Naive thymus-derived CD4-positive, alpha-beta T cell (primary cell): ENCODE data around the gene BICDL1. TPM values are rescaled to one million over a fixed set of nuclear protein-coding genes. Genes with fewer than 3 reads are reported as not detected.

ENCODE experiments used
- ATAC-seq: fragments of 150-1000 bp; cut with Tn5 transposase; 2 replicates; pipeline ENCODE4 v1.10.0; 2021; ENCODE audit warnings: mild to moderate bottlenecking, moderate library complexity
- CTCF ChIA-PET: fragments of 350-600 bp; sonication (Branson Sonifier 250); formaldehyde crosslinking; loops from one replicate; lab custom pipeline; 2021; ENCODE audit warnings: antibody characterized with exemption; lab: Charles Lee
- POLR2A ChIA-PET: fragments of 350-600 bp; sonication (Branson Sonifier 250); formaldehyde crosslinking; loops from one replicate; lab custom pipeline; 2021; ENCODE audit warnings: antibody characterized with exemption, inconsistent platforms; lab: Charles Lee
- DNase-seq, 9 donors: peaks; one replicate each; pipeline versions ENCODE4 v3.0.0 to v3.0.0-alpha.2; 2020 to 2022; ENCODE audit warnings: mixed read lengths in 1 of 9
- H3K27ac ChIP-seq: one replicate; pipeline ENCODE4 v1.7.0; 2013; ENCODE audit warnings: mild to moderate bottlenecking, low read depth, low read length, moderate library complexity
- H3K27me3 ChIP-seq, 2 donors: one replicate each; pipeline ENCODE4 v1.7.0; 2013; ENCODE audit warnings: low read length in 2 of 2, mild to moderate bottlenecking in 2 of 2, moderate library complexity in 2 of 2; ENCODE audit not compliant: control insufficient read depth in 2 of 2, insufficient read depth in 2 of 2
- H3K36me3 ChIP-seq, 3 experiments: 1 replicate in 2 of 3; 2 replicates in 1 of 3; pipeline ENCODE4 v1.7.0; 2013; ENCODE audit warnings: low read length in 3 of 3, mild to moderate bottlenecking in 3 of 3, moderate library complexity in 1 of 3; ENCODE audit not compliant: insufficient read depth in 3 of 3, control insufficient read depth in 2 of 3
- H3K4me1 ChIP-seq, 2 donors: one replicate each; pipeline ENCODE4 v1.7.0; 2013; ENCODE audit warnings: low read length in 2 of 2, mild to moderate bottlenecking in 2 of 2, moderate library complexity in 1 of 2; ENCODE audit not compliant: control insufficient read depth in 2 of 2, insufficient read depth in 2 of 2
- H3K4me3 ChIP-seq: 2 replicates; pipeline ENCODE4 v1.7.0; 2013; ENCODE audit warnings: mild to moderate bottlenecking, low read length
- H3K9me3 ChIP-seq, 3 experiments: 1 replicate in 2 of 3; 2 replicates in 1 of 3; pipeline ENCODE4 v1.7.0; 2013; ENCODE audit warnings: low read length in 3 of 3; ENCODE audit not compliant: control insufficient read depth in 2 of 3
- H3K27ac Mint-ChIP-seq, 9 donors: one replicate each; pipeline ENCODE4 v1.8.0; 2020 to 2022; ENCODE audit warnings: mixed read lengths in 9 of 9, mild to moderate bottlenecking in 8 of 9, moderate library complexity in 5 of 9, inconsistent platforms in 2 of 9
- H3K27me3 Mint-ChIP-seq, 5 donors: one replicate each; pipeline ENCODE4 v1.8.0; 2021 to 2022; ENCODE audit warnings: mixed read lengths in 5 of 5, mild to moderate bottlenecking in 1 of 5
- H3K36me3 Mint-ChIP-seq, 5 donors: one replicate each; pipeline ENCODE4 v1.8.0; 2020 to 2022; ENCODE audit warnings: mixed read lengths in 5 of 5, mild to moderate bottlenecking in 3 of 5, inconsistent platforms in 1 of 5
- H3K4me1 Mint-ChIP-seq, 7 donors: one replicate each; pipeline ENCODE4 v1.8.0; 2020 to 2022; ENCODE audit warnings: mixed read lengths in 7 of 7, mild to moderate bottlenecking in 3 of 7, inconsistent platforms in 1 of 7
- H3K4me3 Mint-ChIP-seq, 10 donors: one replicate each; pipeline ENCODE4 v1.8.0; 2020 to 2022; ENCODE audit warnings: mild to moderate bottlenecking in 10 of 10, mixed read lengths in 10 of 10, moderate library complexity in 6 of 10, inconsistent platforms in 2 of 10
- H3K9me3 Mint-ChIP-seq, 11 donors: one replicate each; pipeline ENCODE4 v1.8.0; 2020 to 2022; ENCODE audit warnings: mixed read lengths in 11 of 11, mild to moderate bottlenecking in 4 of 11, inconsistent platforms in 1 of 11, moderate library complexity in 1 of 11
- intact Hi-C, 2 donors: fragments of 100-400 bp; cut with micrococcal nuclease; formaldehyde crosslinking; loops; one replicate each; pipeline ENCODE4 v1.15.1; 2023
- polyA plus RNA-seq, 2 donors: library from polyadenylated mRNA; unstranded; fragments of 300-500 nt; fragmentation: Illumina TruSeq; gene quantifications; one replicate each; pipeline ENCODE4 v1.2.3, GENCODE V29; 2021
- total RNA-seq, 6 experiments: library from RNA in 5 of 6; stranded (reverse) in 5 of 6; gene quantifications; 1 replicate in 5 of 6; 2 replicates in 1 of 6; pipeline ENCODE4 v1.2.3 and lab custom pipeline; 2021 to 2026

BICDL1 gene
- total and polyA plus RNA-seq, 7 experiments from 2014 or later: 2.4 to 156 (median 111) TPM

DNA sequence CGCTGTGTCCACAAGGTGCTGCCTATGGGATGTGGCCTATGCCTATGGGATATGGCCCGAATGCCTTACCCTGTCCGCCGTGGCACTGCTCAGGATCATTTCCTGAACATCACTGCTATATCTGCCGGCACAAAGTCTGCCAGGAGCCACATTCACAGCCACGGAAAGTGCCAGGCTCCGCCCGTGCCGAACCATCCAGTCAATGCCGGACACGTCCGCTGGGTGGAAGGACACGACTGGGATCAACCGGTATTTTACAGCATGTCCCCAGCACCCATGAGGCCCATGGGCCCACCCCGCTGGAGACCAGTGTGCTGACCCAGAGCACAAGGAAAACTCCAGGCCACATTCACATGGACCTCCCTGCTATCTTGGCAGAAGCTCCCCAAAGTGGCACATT lies 142.1 kb downstream of the BICDL1 start:
- POLR2A ChIA-PET: interaction anchor here (1.0 kb wide), 1 partner anchor 14 kb away, joined by 3 read pairs; no protein-coding TSS in a partner anchor
- Histone ChIP-seq H3K4me1 (no peaks in the 10 kb centered on the region), H3K9me3 (no peaks in the 10 kb centered on the region), H3K4me3 (no peak overlapping the region), H3K27ac (no peak overlapping the region), H3K36me3 (peaks cover 20 to 94% (median 28%) of the 10 kb centered on the region in 3 experiments), H3K27me3 (no peaks in the 10 kb centered on the region)
- CTCF ChIA-PET: no interaction called here
- Mint-ChIP-seq H3K4me1 (peaks cover 0 to 8% (median 0%) of the 10 kb centered on the region in 7 donors), H3K27me3 (no peaks in the 10 kb centered on the region), H3K4me3 (no peak overlapping the region), H3K36me3 (peaks cover 4 to 31% (median 21%) of the 10 kb centered on the region in 5 donors), H3K27ac (no peak overlapping the region), H3K9me3 (no peaks in the 10 kb centered on the region)
- DNase-seq (no peak), ATAC-seq (no peak)
- intact Hi-C loops: no loop called here

DNA sequence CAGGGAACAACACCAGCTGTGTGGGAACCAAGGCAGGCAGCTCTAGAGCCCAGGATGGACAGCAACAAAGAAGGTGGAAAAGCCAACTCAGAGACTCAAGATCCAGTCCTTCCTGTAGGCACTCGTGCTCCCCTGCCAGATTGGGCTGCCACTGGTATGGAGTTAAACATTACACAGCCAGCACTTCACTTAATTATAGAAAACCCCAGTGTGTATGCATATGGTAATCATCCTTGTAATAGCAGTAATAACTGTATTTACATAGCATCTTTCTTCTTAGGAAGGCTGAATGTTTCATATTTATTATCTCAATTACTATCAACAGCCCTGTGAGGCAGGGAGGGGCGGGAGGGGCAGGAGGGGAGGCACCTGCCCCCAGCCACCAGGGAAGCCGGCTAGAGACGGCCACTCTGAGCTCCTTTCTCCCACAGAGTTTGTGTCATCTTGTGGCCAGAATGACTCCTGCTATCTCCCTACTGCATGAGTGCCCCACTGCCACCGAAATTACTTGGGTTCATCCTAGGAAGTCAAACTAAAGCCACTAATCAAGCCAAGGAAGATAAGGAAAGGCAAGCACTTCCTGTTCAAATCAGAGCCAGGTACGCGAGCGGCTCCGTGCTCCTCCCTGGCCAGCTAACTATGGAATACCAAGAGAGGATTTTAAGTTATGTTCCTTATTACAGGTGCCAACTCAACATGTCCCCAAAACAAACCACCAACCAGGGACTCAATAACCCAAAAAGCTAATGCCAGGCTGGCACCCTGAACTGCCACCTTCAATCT lies 143.2 kb downstream of the BICDL1 start:
- CTCF ChIA-PET: no interaction called here
- no peaks in the 10 kb centered on the region for H3K4me1 ChIP-seq
- H3K36me3 Mint-ChIP-seq: peaks cover 7 to 42% (median 21%) of the 10 kb centered on the region in 5 donors
- peak overlapping the region in 1 of 9 donors; percentile 7 for H3K27ac Mint-ChIP-seq
- H3K9me3 Mint-ChIP-seq: no peaks in the 10 kb centered on the region
- H3K4me3 Mint-ChIP-seq: no peak overlapping the region
- no peak for ATAC-seq
- DNase-seq: no peak
- no peaks in the 10 kb centered on the region for H3K9me3 ChIP-seq
- peaks cover 0 to under 1% (median 0%) of the 10 kb centered on the region in 7 donors for H3K4me1 Mint-ChIP-seq
- intact Hi-C loops: no loop called here
- POLR2A ChIA-PET: no interaction called here
- no peaks in the 10 kb centered on the region for H3K27me3 Mint-ChIP-seq
- peaks cover 26 to 100% (median 34%) of the 10 kb centered on the region in 3 experiments for H3K36me3 ChIP-seq
- H3K27ac ChIP-seq: no peak overlapping the region
- H3K27me3 ChIP-seq: no peaks in the 10 kb centered on the region
- no peak overlapping the region for H3K4me3 ChIP-seq

DNA sequence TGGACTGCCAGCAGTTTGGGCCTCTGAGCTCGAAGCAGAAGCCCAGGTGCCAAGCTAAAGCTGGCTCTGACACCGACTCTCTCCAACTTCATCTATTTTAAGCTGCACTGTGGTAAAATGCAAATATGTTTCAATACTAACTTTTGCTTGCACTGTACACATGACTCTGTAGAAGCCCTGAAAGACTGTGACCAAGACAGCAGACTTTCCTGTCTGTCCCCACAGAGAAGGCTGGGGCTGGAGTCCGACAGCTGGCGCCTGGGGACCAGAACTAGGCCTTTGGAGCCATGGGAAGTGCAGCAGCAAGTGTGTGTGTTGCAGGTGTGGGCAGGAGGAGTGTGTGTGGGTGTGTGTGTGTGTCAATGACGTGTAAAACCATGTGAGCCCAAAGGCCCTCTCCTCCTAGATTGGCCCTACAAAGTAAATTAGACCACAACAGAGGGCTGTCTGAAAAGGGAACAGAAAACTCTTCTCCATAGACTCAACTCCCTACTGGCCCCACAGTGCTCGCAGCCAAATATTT lies 143.9 kb downstream of the BICDL1 start:
- Mint-ChIP-seq H3K9me3 (no peaks in the 10 kb centered on the region), H3K36me3 (peaks cover 9 to 43% (median 18%) of the 10 kb centered on the region in 5 donors), H3K27ac (peak overlapping the region in 1 of 9 donors; percentile 41), H3K4me3 (no peak overlapping the region), H3K4me1 (no peaks in the 10 kb centered on the region), H3K27me3 (no peaks in the 10 kb centered on the region)
- ATAC-seq (peak; percentile 29), DNase-seq (no peak)
- Histone ChIP-seq H3K27me3 (no peaks in the 10 kb centered on the region), H3K36me3 (peaks cover 27 to 100% (median 35%) of the 10 kb centered on the region in 3 experiments), H3K27ac (no peak overlapping the region), H3K9me3 (no peaks in the 10 kb centered on the region), H3K4me3 (no peak overlapping the region), H3K4me1 (no peaks in the 10 kb centered on the region)
- ChIA-PET POLR2A (no interaction called here), CTCF (no interaction called here)
- intact Hi-C loops: no loop called here

DNA sequence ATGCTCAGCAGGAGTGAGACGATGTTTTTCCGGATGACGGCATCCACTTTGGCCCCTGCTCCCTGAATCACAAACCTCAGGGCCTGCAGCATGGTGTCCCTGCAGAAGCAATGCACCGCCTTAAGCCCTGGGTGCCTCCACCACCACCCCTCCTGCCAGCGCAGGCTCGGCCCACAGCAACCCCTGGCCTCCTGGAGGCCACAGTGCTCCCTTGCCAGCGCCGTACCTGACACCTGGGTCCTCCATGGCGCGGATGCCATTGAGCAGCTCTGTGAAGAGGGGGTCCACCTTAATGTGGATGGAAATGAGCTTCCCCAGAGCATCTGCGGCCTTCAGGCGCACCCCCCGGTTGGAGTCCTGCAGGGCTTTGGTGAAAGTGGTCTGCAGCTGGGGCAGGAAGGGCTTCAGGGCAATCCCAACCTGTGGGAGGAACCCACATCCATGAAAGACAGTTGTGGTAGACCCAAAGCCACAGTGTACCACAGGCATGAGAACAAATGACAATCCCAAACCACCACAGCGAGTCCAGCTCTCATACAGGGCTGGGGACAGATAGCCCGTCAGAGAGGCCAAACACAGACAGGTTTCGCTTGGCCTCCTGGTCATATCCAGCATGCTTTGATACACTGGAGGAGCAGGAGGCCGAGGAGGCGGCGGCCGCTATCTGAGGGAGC lies 145.4 kb downstream of the BICDL1 start:
- ChIA-PET POLR2A (no interaction called here), CTCF (interaction anchor here (0.6 kb wide), 1 partner anchor 332 kb away, joined by 3 read pairs; no protein-coding TSS in a partner anchor)
- Mint-ChIP-seq H3K27ac (no peak overlapping the region), H3K36me3 (peaks cover 12 to 47% (median 16%) of the 10 kb centered on the region in 5 donors), H3K27me3 (no peaks in the 10 kb centered on the region), H3K9me3 (no peaks in the 10 kb centered on the region), H3K4me3 (no peak overlapping the region), H3K4me1 (no peaks in the 10 kb centered on the region)
- Histone ChIP-seq H3K4me3 (no peak overlapping the region), H3K4me1 (no peaks in the 10 kb centered on the region), H3K27ac (no peak overlapping the region), H3K9me3 (no peaks in the 10 kb centered on the region), H3K36me3 (peaks cover 27 to 98% (median 42%) of the 10 kb centered on the region in 3 experiments), H3K27me3 (no peaks in the 10 kb centered on the region)
- ATAC-seq: no peak
- DNase-seq: no peak
- intact Hi-C loops: no loop called here

DNA sequence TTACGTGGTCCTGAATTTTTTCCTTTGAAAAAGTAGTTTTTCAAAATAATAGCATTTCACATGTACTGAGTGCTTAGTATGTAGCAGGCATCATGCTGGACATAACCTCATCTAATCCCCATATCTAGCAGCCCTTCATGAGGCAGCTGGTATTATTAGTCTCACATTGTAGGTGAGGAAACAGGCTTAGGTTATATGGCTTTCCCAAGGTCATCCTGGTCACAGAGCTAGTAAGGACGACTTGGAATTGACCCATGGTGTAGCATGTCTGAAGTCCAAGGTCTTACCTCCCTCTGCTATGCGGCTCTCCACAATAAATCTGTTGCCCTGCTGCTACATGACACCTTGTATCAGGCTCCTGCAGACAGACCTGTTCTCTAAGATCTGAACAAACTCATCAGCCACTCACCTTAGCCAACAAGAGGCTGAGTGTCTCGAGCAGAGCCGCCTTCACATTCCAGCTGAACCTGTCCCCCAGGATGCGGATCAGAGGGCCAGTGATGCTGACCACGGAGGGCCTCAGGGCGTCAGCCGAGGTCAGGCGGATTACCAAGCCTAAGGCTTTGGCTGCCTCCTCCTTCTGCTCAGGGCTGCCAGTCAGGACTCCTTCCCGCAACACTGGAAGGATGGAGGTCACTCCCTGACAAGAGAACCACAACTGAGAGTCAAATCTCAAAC lies 147.2 kb downstream of the BICDL1 start:
- Histone ChIP-seq H3K9me3 (no peaks in the 10 kb centered on the region), H3K27me3 (no peaks in the 10 kb centered on the region), H3K36me3 (peaks cover 27 to 98% (median 40%) of the 10 kb centered on the region in 3 experiments), H3K4me1 (no peaks in the 10 kb centered on the region), H3K4me3 (no peak overlapping the region), H3K27ac (no peak overlapping the region)
- intact Hi-C loops: no loop called here
- no peak for ATAC-seq
- no peaks in the 10 kb centered on the region for H3K27me3 Mint-ChIP-seq
- H3K9me3 Mint-ChIP-seq: no peaks in the 10 kb centered on the region
- peaks cover 10 to 57% (median 27%) of the 10 kb centered on the region in 5 donors for H3K36me3 Mint-ChIP-seq
- no peak for DNase-seq
- no peak overlapping the region for H3K27ac Mint-ChIP-seq
- POLR2A ChIA-PET: no interaction called here
- H3K4me3 Mint-ChIP-seq: no peak overlapping the region
- H3K4me1 Mint-ChIP-seq: no peaks in the 10 kb centered on the region
- CTCF ChIA-PET: interaction anchor here (1.4 kb wide), 1 partner anchor 11 kb away, joined by 3 read pairs; no protein-coding TSS in a partner anchor

DNA sequence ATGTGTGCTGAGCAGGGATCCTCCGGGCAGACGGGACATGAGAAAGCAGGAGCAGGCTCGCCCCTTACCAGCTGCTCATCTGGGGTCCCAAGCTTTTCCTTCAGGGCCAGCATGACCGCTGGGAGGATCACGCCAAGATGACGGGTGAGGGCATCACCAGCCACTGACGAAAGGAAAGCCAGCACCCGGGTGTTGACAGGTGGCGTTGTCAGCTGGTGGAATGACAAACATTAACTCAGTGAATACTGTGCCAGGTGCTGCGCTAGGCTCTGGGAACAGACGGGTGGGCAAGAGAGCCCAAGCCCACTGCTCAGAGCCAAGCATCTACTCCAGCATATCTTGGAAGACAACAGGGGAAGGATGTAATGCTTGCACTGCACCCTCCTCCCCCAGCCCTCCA lies 148.8 kb downstream of the BICDL1 start:
- DNase-seq (no peak), ATAC-seq (no peak)
- H3K36me3 Mint-ChIP-seq: peaks cover 15 to 56% (median 26%) of the 10 kb centered on the region in 5 donors
- Histone ChIP-seq H3K27ac (no peak overlapping the region), H3K36me3 (peaks cover 33 to 97% (median 38%) of the 10 kb centered on the region in 3 experiments), H3K4me1 (no peaks in the 10 kb centered on the region), H3K9me3 (no peaks in the 10 kb centered on the region), H3K27me3 (no peaks in the 10 kb centered on the region), H3K4me3 (no peak overlapping the region)
- H3K4me3 Mint-ChIP-seq: no peak overlapping the region
- ChIA-PET POLR2A (no interaction called here), CTCF (no interaction called here)
- no peaks in the 10 kb centered on the region for H3K9me3 Mint-ChIP-seq
- intact Hi-C loops: no loop called here
- no peaks in the 10 kb centered on the region for H3K4me1 Mint-ChIP-seq
- H3K27ac Mint-ChIP-seq: no peak overlapping the region
- no peaks in the 10 kb centered on the region for H3K27me3 Mint-ChIP-seq
